ENCODE data around the gene CATSPER1.
A peak's percentile ranks its signal among the peaks of the same experiment; 100 is the strongest.

DNA sequence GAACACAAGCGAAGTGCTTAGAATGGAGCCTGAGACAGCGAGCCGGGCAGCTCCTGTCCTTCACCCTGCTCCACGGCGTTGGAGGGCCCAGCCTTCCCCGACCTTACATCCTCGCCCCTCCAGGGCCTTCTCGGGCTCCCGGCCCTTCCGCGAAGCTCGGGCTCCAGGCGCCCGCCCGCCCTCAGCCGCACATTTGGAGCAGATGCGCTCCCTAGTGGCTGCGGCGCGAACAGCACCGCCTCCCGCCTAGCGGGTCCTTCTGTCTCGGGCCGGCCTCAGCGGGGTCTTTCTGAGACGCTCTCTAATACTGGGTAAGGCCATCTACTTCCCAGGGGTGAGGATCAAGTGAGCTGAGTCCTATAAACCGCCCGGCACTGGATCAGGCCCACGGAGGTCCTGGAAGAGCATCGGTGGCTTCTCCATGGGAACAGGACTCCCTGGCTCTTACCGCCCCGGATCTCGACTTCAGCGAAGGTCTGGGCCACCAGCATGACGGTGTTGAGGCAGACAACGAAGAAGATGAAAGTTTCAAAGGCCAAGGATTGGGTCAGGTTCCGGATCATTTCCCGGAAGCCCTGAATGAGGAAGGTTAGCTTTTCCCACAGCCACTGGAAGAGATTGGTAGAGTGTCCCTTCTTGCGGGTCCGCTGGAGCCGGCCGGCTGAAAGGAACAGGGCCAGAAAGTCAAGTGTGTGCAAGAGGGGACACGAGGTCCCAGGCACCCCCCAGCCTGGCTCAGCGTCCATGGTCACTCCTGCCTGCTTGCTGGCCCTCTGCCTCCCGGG, 3.7 kb downstream of the CATSPER1 start:
- TF ChIP-seq, protein P1, sequence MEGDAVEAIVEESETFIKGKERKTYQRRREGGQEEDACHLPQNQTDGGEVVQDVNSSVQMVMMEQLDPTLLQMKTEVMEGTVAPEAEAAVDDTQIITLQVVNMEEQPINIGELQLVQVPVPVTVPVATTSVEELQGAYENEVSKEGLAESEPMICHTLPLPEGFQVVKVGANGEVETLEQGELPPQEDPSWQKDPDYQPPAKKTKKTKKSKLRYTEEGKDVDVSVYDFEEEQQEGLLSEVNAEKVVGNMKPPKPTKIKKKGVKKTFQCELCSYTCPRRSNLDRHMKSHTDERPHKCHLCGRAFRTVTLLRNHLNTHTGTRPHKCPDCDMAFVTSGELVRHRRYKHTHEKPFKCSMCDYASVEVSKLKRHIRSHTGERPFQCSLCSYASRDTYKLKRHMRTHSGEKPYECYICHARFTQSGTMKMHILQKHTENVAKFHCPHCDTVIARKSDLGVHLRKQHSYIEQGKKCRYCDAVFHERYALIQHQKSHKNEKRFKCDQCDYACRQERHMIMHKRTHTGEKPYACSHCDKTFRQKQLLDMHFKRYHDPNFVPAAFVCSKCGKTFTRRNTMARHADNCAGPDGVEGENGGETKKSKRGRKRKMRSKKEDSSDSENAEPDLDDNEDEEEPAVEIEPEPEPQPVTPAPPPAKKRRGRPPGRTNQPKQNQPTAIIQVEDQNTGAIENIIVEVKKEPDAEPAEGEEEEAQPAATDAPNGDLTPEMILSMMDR (IDR thresholded peaks at IDR 0.05; ENCODE audit: low read depth, low read length): peak; percentile 93
- no peak for TF ChIP-seq EZH2phosphoT487 (IDR thresholded peaks at IDR 0.05; ENCODE audit: low read depth)
